A673 (cell line): ENCODE data around the gene PIEZO1. TPM values are rescaled to one million over a fixed set of nuclear protein-coding genes. Genes with fewer than 3 reads are reported as not detected.

Experiments
- BruUV-seq: library from RNA; stranded (reverse); fragments of 400-500 nt; replicated peaks from 2 replicates; lab custom pipeline; 2021; lab: Mats Ljungman, UMichigan
- CTCF ChIA-PET: fragments of 300-600 bp; sonication (Branson Sonifier 250); formaldehyde crosslinking; loops from one replicate; lab custom pipeline; 2022; ENCODE audit warnings: antibody characterized with exemption; lab: Charles Lee
- POLR2A ChIA-PET: fragments of 300-600 bp; sonication (Branson Sonifier 250); formaldehyde crosslinking; loops from one replicate; lab custom pipeline; 2022; ENCODE audit warnings: antibody characterized with exemption; ENCODE audit not compliant: low non-redundant PET; lab: Charles Lee
- DNase-seq: peaks from one replicate; pipeline ENCODE4 v3.0.0-alpha.2; 2015; ENCODE audit warnings: low spot score
- H3K27ac ChIP-seq: fragments of 200-600 bp; sonication (generic); 2 replicates; pipeline ENCODE4 v1.5.1; 2016; ENCODE audit warnings: mixed run types, low read depth, mild to moderate bottlenecking, mixed read lengths, antibody characterized with exemption, low read length; ENCODE audit not compliant: poor library complexity, severe bottlenecking
- H3K27me3 ChIP-seq: fragments of 200-600 bp; sonication (generic); replicated peaks from 2 replicates; pipeline ENCODE4 v1.6.1; 2017; ENCODE audit warnings: mixed run types, low read depth, mild to moderate bottlenecking, mixed read lengths, antibody characterized with exemption, low read length; ENCODE audit not compliant: insufficient read depth, poor library complexity
- H3K36me3 ChIP-seq: fragments of 200-600 bp; sonication (generic); 2 replicates; pipeline ENCODE4 v1.6.1; 2016; ENCODE audit warnings: mixed run types, mild to moderate bottlenecking, mixed read lengths, antibody characterized with exemption, low read length; ENCODE audit not compliant: insufficient read depth, poor library complexity, severe bottlenecking
- H3K4me1 ChIP-seq: fragments of 200-600 bp; sonication (generic); 2 replicates; pipeline ENCODE4 v1.6.1; 2017; ENCODE audit warnings: mixed run types, mild to moderate bottlenecking, mixed read lengths, antibody characterized with exemption, low read length; ENCODE audit not compliant: insufficient read depth, poor library complexity, severe bottlenecking
- H3K4me3 ChIP-seq: fragments of 200-600 bp; sonication (generic); 2 replicates; pipeline ENCODE4 v1.5.1; 2016; ENCODE audit warnings: low read depth, mixed run types, mild to moderate bottlenecking, mixed read lengths, low read length; ENCODE audit not compliant: poor library complexity, severe bottlenecking
- H3K9me3 ChIP-seq: fragments of 200-600 bp; sonication (generic); 2 replicates; pipeline ENCODE4 v1.6.1; 2016; ENCODE audit warnings: mixed run types, low read depth, mild to moderate bottlenecking, mixed read lengths, antibody characterized with exemption, low read length; ENCODE audit not compliant: poor library complexity, severe bottlenecking
- EZH2 ChIP-seq: fragments of 200-600 bp; sonication (generic); IDR thresholded peaks from 2 replicates; pipeline ENCODE4 v1.6.1; 2017; ENCODE audit warnings: borderline replicate concordance, low read depth, mild to moderate bottlenecking, mixed read lengths, antibody characterized with exemption, low read length; ENCODE audit not compliant: poor library complexity, severe bottlenecking
- intact Hi-C: fragments of 100-400 bp; cut with micrococcal nuclease; formaldehyde crosslinking; loops from one replicate; pipeline ENCODE4 v1.10.0; 2022; ENCODE audit not compliant: unreplicated experiment
- total RNA-seq: library from RNA; stranded (reverse); gene quantifications from 2 replicates; pipeline ENCODE4 v1.2.3, GENCODE V29; 2021
- TF ChIP-seq, protein P1 (sequence below): fragments of 300-800, 200-600 bp; sonication (generic); conservative IDR thresholded peaks from 2 replicates; pipeline ENCODE4 v1.5.1; 2017; ENCODE audit warnings: low read depth, mild to moderate bottlenecking, antibody characterized with exemption, low read length, moderate library complexity, mixed read lengths

PIEZO1 gene
- total RNA-seq, 1 experiment from 2014 or later = 174 TPM

DNA sequence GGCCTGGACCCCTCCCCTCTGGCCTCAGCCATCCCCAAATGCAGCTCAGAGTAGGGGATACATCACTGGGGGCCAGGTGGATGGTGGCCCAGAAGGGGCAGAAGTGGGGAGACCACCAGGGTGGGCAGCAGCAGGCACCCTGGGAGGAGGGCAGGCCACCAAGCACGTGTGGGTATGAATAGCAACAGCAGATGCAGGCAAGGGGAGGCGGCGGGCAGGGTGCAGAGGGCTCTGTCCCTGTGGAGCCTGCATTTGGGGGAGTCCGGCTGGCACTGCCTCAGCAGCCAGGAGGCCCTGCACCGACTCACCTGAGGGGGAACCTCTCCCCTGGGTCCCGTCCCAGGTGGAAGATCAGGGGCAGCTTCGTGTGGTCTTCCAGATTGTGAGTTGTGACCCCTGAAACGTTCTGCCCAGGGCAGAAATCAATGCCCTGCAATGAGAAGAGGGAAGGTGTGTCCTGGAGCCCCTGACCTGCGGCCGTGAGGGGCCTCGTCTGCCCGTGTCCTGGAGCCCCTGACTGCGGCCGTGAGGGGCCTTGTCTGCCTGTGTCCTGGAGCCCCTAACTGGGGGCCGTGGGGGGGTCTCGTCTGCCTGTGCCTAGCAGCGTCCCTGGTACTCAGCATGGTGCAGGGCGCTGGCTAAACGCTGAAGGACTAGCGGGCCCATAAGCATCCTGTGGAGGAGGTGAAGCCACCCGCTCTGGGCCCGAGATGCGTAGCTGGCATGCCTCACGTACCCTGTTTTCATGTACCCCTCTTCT, 37.4 kb upstream of the PIEZO1 start:
- CTCF ChIA-PET = no interaction called here

DNA sequence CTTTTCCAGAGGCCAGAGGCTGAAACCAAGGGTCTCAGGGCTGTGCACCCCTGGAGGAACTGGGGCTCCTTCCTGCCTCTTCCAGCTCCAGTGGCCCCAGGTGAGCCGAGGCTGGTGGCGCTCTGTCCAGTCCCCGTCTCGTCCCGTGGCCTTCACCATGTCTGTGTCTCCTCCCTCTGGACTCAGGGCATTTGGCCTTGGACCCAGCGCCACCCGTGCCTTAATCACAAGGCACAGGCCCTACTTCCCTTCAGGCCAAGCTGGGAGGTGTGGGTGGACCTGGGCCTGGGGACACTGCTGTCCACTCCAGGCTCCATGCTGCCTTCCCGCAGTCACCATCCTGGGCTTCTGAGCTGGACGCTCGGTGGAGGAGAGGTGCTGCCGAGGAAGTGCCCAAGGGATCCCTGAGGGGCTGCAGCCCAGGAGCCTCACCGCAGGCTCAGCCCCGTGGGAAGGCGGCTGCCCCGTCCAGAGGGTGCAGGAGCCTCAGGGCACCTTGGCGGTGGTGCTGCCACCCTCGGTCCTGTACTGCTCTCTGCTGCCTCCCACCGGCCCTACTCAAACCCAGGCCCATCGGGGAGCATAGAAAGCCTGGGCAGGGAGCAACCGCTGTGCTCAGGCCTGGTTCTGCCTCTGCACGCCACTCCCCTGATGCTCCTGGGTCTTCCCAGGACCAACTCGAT, 36.3 kb upstream of the PIEZO1 start:
- Histone ChIP-seq H3K4me1 (no peaks in the 10 kb centered on the region), H3K4me3 (no peak overlapping the region), H3K36me3 (no peaks in the 10 kb centered on the region), H3K27ac (peak overlapping the region; percentile 37), H3K27me3 (no peaks in the 10 kb centered on the region), H3K9me3 (no peaks in the 10 kb centered on the region)
- ChIA-PET POLR2A (no interaction called here), CTCF (no interaction called here)
- TF ChIP-seq, protein P1, sequence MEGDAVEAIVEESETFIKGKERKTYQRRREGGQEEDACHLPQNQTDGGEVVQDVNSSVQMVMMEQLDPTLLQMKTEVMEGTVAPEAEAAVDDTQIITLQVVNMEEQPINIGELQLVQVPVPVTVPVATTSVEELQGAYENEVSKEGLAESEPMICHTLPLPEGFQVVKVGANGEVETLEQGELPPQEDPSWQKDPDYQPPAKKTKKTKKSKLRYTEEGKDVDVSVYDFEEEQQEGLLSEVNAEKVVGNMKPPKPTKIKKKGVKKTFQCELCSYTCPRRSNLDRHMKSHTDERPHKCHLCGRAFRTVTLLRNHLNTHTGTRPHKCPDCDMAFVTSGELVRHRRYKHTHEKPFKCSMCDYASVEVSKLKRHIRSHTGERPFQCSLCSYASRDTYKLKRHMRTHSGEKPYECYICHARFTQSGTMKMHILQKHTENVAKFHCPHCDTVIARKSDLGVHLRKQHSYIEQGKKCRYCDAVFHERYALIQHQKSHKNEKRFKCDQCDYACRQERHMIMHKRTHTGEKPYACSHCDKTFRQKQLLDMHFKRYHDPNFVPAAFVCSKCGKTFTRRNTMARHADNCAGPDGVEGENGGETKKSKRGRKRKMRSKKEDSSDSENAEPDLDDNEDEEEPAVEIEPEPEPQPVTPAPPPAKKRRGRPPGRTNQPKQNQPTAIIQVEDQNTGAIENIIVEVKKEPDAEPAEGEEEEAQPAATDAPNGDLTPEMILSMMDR = no peak
- no peak for TF ChIP-seq EZH2
- no TSS peak for BruUV-seq
- intact Hi-C loops = no loop called here
- DNase-seq = no peak

More for the DNA sequence above, 37.4 kb upstream of the PIEZO1 start:
- POLR2A ChIA-PET = no interaction called here
- no peak overlapping the region for H3K27ac ChIP-seq
- intact Hi-C loops = no loop called here
- BruUV-seq = no TSS peak
- no peaks in the 10 kb centered on the region for H3K9me3 ChIP-seq
- H3K4me3 ChIP-seq = no peak overlapping the region
- H3K4me1 ChIP-seq = no peaks in the 10 kb centered on the region
- TF ChIP-seq EZH2 = no peak
- TF ChIP-seq, protein P1 = no peak
- no peaks in the 10 kb centered on the region for H3K27me3 ChIP-seq
- H3K36me3 ChIP-seq = no peaks in the 10 kb centered on the region
- DNase-seq = no peak

DNA sequence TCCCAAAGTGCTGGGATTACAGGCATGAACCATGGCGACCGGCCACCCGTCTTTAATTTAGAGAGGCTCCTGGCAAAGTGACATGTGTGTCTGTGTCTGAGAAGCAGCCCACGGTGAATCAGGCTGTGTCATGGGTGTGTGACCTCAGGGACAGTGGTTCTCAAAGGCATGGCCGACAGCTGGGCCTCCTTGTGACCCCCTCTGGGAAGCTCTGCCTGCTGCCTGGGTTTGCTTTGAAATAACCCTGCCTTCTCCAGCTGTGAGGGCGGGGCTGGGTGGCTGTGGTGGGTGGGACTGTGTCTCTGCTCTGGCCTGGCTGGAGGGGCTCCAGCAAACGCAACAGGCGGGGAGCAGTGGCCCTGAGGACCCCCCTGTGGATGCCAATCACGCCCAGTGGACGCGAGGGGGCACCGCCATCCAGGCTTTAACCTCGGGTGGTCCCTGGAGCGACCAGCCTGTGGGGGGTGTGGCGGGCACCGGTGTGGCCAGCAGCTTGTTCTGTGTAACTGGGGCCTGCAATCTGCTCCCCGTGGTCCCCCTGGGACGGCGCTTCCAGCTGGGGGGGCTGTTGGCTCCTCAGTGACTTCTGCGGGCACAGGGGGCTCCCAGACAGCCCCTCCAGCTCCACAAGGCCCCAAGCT, 35.5 kb upstream of the PIEZO1 start:
- BruUV-seq = no TSS peak
- no peaks in the 10 kb centered on the region for H3K36me3 ChIP-seq
- no peaks in the 10 kb centered on the region for H3K27me3 ChIP-seq
- no peaks in the 10 kb centered on the region for H3K4me1 ChIP-seq
- no peak for DNase-seq
- ChIA-PET CTCF (interaction anchor here (0.6 kb wide), 1 partner anchor 83 kb away, joined by 3 read pairs; no protein-coding TSS in a partner anchor), POLR2A (interaction anchor here (0.6 kb wide), 1 partner anchor 11 kb away, joined by 3 read pairs; no protein-coding TSS in a partner anchor)
- H3K9me3 ChIP-seq = no peaks in the 10 kb centered on the region
- H3K4me3 ChIP-seq = no peak overlapping the region
- intact Hi-C loops = no loop called here
- no peak overlapping the region for H3K27ac ChIP-seq
- TF ChIP-seq EZH2 = no peak
- TF ChIP-seq, protein P1 = no peak
